ENCODE results near the gene PTCRA.
"Not testable (repeated sequence)": the region's sequence is repeated elsewhere in the genome, so short reads cannot be mapped to it uniquely, and the experiment has no call there.

PTCRA gene

DNA sequence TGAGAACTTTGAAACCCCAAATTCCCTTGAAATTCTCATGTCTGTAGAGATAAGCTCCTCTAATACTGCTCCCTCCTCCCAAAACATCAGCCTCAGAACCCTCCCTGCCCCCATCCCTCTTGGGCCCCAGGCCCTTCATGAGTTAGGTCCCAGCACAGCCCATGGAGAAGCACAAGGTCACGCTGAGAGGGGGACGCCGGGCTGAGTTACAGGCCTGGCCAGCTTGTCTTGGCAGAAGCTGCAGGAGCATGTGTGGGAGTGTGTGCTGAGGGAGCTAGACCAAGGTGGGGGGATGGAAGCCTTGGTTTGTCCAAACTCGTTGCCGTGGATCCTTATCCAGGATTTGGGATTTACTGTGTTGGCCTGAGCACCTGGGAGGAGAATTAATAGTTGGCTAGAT, 8.5 kb upstream of the PTCRA start:
- DNase-seq, result no peak

DNA sequence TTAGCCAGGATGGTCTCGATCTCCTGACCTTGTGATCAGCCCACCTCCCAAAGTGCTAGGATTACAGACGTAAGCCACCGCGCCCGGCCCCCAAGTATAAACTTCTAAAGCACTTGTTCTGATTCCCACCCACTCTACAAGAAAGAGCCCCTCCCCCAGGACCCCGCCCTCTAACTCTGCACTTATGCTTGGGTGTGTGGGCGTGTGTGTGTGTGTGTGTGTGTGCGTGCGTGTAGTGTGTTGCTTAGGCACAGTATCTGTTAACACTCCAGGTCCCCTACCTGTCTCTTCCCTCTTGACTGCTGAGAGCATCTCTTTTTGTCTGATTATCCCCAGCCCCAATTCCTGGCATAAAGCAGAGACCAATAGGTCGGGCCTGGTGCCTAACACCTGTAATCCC, 6.0 kb upstream of the PTCRA start:
- no peak for DNase-seq

DNA sequence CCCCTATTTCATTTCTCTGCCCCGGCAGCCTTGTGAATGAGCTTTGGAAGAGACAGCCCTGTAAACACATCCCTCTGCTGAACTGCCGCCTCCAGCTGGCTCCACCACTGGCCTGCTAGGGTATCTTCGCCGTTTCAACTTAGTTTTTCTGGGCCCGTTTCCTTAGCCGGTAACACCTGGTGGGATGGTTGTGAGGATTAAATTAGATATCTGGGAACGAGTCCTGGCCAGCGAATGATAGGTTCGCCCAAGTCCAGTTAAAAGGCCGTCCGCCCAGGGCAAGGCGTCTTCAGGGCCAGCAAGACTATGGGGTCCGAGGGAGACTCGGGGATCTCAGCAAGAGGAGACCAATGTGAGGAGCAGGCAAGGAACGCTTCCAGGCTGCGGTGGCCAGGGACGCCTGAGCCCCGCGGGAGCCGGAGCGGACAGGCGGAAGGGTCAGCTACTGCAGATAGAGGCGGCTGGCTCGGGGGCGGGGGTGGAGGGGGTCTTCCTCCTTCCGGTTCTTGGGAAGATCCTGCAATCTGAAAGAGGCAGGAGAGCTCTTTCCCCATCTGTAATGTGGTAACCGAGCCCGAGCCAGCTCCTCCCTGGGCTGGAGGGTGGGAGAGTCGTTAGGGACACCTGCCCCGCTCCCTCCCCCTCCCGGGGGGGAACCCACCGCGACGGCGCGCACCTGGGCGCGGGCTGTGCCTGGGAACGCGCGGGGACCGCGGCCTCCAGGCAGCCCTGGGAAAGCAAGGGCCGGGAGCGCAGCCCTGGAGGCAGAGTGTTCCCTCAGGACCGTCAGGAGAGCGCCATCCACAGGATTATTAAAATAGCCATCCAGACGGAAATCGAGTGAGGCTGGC, 4.5 kb upstream of the PTCRA start:
- no peak for DNase-seq

GRCh38 chr6:42914546-42914945, 1.3 kb upstream of the PTCRA start:
- DNase-seq, result no peak

DNA sequence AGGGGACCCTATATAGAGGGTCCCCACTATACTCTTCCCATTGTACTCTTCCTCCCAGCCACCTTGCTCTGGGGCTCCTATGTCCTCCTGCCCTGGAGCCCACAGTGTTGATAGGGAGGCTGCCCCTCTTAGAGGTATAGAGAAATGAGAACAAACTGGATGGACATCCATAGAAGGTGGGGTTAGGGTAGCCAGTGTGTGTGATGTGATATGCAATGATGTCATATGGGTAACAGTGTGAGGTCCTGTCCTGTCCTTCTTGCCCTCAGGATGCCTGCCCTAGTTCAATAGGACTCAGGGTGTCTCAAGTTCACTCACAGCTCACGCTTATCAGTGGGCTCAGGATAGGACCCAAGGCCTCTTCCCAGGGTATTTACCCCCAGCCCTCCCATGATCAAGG, 435 bp downstream of the PTCRA start:
- no peak for DNase-seq

GRCh38 chr6:42921801-42922200, 5.9 kb downstream of the PTCRA start:
- no peak for DNase-seq

DNA sequence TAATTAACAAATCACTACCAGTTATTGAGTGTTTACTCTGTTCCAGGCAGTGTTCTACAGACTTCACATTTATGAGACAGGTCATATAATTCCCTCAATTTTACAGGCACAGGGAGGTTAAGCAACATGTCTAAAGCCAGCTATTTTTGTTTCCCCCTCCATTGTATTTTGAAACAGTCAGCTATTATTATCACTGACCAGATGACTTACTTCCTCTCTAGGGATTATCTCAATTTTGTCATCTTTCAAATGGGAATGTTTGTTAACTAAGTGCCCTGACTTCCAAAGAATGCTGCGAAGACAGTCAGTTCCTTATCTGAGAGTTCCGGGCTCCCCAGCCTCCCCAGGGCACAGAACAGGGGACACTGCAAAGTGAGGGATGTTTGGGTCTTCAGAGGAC, 7.8 kb downstream of the PTCRA start:
- DNase-seq, result peak; percentile 79

DNA sequence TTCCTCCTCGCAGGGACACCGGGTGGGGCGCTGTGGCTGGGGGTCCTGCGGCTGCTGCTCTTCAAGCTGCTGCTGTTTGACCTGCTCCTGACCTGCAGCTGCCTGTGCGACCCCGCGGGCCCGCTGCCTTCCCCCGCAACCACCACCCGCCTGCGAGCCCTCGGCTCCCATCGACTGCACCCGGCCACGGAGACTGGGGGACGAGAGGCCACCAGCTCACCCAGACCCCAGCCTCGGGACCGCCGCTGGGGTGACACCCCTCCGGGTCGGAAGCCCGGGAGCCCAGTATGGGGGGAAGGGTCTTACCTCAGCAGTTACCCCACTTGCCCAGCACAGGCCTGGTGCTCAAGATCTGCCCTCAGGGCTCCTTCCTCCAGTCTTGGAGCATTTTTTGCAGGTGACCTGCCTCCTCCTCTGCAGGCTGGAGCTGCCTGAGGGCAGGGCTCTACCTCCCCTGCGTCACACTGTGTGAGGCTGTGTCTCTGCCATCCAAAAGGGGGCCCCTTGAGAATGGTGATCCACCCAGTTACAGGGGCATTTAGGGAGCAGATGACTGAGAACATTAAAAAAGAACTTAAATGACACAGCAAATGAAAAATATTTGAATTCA, 9.5 kb downstream of the PTCRA start:
- DNase-seq, result no peak

- peak; percentile 94 for DNase-seq
Measured at GRCh38 chr6:42928986-42929820, 13.3 kb downstream of the PTCRA start, which contains the start of gene CNPY3. Gene CNPY3, plus strand, starts transcription at chr6:42929480. Its CDS starts 91 bp downstream, at chr6:42929571.

GRCh38 chr6:42929821-42930360, 14.0 kb downstream of the PTCRA start:
- peak; percentile 96 for DNase-seq

DNA sequence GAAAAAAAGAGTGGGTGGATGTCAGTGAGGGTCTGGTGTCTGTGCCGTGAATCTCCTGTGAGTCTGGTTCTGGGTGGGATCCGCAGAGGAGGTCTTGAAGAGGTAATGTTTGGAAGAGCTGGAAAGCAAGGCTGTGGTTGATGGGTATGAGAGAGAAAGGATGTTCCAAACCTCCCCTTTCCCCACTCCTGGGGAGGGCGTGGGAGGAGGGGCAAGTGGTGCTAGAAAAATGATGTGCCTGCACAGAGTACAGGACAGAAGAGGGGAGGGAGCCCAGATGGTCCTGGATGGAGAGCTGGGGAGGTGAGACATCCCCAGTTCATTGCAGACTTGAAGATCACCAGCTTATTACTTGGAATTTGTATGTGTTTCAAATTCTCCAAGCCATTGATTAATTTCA, 16.6 kb downstream of the PTCRA start:
- DNase-seq, result no peak

DNA sequence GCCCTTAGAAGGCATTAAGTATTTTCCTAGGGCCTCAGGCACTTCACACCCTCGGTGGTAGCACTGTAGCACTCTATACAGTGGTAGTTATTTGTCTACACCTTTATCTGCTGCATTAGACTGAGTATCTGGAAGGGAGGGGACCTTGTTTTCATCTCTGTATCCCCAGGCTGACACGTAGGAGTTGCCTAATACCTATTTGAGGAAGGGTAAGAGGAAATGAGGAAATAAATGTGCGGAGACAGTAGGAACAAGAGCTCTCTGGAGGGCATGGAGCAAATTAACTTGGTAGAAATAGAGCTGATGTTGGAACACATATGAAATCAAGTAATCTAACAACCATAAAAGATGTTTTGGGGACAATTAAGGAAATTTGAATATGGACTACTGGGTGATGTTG, 17.4 kb downstream of the PTCRA start:
- peak; percentile 76 for DNase-seq

GRCh38 chr6:42935322-42935721, 19.5 kb downstream of the PTCRA start:
- DNase-seq, result no peak

DNA sequence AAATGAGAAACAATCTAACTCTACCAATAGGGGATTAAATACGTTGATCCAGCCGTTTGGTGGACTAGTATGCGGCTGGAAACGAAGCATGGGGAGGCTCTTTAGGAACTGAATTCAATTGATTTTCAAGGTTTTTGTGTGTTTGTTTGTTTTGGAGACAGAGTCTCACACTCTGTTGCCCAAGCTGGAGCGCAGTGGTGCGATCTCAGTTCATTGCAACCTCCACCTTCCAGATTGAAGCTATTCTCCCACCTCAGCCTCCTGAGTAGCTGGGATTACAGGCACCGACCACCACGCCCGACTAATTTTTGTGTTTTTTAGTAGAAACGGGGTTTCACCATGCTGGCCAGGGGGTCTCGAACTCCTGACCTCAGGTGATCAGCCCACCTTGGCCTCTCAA, 20.5 kb downstream of the PTCRA start:
- DNase-seq, result no peak

DNA sequence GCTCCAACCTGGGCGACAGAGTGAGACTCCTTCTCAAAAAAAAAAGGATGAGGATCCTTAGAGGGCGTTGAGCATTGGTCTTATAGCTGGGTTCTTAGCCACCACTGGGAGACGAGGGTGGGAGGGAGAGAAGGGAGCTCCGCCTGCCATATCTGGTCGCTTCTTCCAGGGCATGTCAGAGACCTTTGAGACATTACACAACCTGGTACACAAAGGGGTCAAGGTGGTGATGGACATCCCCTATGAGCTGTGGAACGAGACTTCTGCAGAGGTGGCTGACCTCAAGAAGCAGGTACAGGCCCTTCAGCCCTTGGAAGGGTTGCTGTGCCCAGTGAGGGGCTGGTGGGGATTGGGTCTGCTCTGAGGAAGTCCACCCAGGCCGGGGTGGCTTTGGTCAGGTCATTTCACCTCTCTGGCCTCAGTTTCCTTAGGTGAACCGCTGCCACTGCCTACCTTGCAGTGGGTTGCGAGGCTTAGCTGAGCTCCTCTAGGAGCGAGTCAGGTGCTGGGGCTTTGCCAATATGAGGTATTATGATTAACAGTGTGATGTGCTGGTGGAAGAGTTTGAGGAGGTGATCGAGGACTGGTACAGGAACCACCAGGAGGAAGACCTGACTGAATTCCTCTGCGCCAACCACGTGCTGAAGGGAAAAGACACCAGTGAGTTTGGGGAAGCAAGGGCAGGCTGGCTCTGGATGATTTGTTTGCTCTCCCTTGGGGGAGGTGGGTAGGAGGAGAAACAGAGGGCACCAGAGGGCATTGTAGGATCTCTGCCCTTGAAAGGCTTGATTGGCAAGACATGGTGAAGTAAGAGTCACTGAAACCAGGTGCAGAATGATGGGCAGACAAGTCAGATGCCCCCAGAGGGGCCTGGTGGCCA, 21.9 kb downstream of the PTCRA start:
- no peak for DNase-seq

GRCh38 chr6:42938428-42938796, 22.6 kb downstream of the PTCRA start:
- no peak for DNase-seq

DNA sequence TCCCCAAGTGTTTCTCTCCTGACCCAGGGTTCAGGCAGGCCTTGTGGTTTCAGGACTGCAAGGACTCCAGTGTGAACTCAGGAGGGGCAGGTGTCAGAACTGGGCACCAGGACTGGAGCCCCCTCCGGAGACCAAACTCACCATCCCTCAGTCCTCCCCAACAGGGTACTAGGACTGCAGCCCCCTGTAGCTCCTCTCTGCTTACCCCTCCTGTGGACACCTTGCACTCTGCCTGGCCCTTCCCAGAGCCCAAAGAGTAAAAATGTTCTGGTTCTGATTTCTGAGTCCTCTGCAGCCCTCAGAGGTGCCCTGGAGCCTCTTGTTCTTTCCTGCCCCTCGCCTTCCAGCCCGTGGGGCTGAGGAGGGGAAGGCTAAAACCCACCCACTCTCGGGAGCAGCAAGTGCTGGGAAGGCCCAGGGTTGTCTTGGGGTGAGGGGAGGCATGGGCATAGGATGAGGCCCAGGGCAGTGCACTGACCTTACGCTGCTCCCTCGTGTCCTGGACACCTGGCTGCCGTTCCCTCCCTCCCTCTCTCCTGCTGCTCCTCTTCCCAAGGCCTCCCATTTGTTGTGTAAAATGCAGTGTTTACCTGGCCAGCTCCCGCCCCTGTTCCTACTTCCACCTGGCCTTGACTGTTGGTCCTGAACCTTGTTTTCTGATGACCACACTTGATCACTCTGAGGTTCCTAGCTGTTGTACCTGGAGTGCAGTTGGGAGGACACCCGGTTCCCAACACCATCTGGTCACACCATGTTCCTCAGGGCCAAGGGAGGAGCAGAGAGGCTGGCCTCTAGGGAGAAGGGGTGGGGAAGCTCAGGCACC, 23.3 kb downstream of the PTCRA start:
- DNase-seq, result no peak

- DNase-seq, result no peak
Measured at GRCh38 chr6:42939810-42940167, 23.9 kb downstream of the PTCRA start.

GRCh38 chr6:42940493-42941045, 24.7 kb downstream of the PTCRA start:
- DNase-seq, result no peak

- not testable (repeated sequence) for DNase-seq
Measured at GRCh38 chr6:42941356-42941755, 25.5 kb downstream of the PTCRA start.

DNA sequence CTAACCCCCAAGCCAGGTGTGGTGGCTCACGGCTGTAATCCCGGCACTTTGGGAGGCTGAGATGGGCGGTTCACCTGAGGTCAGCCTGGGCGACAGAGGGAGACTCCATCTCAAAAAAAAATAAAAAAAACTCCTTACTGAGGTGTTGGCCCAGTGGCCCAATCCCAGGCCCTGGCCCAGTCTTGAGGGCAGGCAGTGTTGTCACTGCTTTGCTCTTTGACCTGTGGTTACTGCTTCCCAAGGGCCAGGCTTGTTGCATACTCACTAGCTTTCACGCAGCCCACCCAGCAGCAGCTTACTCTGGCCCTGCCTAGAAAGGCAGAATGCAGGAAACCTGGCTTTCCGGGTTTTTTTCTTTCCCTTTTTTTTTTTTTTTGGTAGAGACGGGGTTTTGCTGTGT, 26.6 kb downstream of the PTCRA start:
- DNase-seq, result no peak
